ENCODE measurements around the gene RASSF8.

The RASSF8 gene

DNA sequence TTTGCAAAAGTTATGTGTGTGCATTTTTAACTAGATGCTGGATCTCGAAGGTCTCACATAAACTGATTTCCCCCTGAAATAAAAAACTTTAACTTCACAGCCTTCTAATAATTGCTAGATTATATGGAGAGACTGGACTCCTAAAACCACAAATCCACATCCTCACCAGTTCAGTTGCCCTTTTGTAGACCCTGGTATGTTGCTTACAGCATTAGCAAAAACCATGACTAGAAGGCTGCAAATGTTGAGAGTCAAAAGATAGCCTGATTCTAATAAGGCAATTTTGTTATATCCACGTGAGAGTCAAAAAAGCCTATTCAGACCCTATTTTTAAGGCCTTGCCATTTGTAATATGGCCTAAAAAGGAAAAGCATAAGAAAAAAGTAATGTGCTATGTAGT lies 37.4 kb downstream of the RASSF8 start:
- Histone ChIP-seq H3K27ac (ENCODE audit: low read length) (no peak overlapping the region), H3K9ac (ENCODE audit: low read length) (no peak overlapping the region), H3K36me3 (ENCODE audit: control insufficient read depth, low read depth, low read length) (no peaks in the 10 kb centered on the region), H3K27me3 (ENCODE audit: control insufficient read depth, insufficient read depth, low read length) (no peaks in the 10 kb centered on the region), H3K9me3 (ENCODE audit: control insufficient read depth, low read depth, low read length) (no peaks in the 10 kb centered on the region), H3K4me1 (ENCODE audit: control insufficient read depth, low read depth, low read length) (peaks cover 65% of the 10 kb centered on the region), H3K4me3 (ENCODE audit: low read length) (no peak overlapping the region)

DNA sequence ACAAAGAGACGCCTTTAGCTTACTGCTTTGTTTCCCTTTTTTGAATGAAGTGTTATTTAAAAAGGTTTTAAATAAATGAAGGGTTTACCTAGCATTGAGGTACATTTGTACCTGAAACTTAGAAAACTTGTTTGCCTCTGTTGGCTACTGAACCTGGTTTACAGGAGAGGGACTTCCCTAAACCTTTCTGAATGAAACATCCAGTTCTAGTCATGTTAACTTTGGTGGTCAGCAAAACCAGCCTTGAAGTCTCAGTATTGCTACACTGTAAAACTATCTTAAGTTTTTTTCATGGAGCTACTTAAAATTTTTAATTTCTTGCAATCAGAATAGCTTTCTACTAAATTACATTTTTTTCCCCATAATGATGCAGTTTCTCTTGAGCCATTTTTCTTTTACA lies 38.2 kb downstream of the RASSF8 start:
- peak overlapping the region; percentile 90 for H3K27ac ChIP-seq (ENCODE audit: low read length)
- peaks cover 65% of the 10 kb centered on the region for H3K4me1 ChIP-seq (ENCODE audit: control insufficient read depth, low read depth, low read length)
- H3K4me3 ChIP-seq (ENCODE audit: low read length), result no peak overlapping the region
- H3K9me3 ChIP-seq (ENCODE audit: control insufficient read depth, low read depth, low read length), result no peaks in the 10 kb centered on the region
- no peaks in the 10 kb centered on the region for H3K27me3 ChIP-seq (ENCODE audit: control insufficient read depth, insufficient read depth, low read length)
- peak overlapping the region; percentile 60 for H3K9ac ChIP-seq (ENCODE audit: low read length)
- H3K36me3 ChIP-seq (ENCODE audit: control insufficient read depth, low read depth, low read length), result no peaks in the 10 kb centered on the region

DNA sequence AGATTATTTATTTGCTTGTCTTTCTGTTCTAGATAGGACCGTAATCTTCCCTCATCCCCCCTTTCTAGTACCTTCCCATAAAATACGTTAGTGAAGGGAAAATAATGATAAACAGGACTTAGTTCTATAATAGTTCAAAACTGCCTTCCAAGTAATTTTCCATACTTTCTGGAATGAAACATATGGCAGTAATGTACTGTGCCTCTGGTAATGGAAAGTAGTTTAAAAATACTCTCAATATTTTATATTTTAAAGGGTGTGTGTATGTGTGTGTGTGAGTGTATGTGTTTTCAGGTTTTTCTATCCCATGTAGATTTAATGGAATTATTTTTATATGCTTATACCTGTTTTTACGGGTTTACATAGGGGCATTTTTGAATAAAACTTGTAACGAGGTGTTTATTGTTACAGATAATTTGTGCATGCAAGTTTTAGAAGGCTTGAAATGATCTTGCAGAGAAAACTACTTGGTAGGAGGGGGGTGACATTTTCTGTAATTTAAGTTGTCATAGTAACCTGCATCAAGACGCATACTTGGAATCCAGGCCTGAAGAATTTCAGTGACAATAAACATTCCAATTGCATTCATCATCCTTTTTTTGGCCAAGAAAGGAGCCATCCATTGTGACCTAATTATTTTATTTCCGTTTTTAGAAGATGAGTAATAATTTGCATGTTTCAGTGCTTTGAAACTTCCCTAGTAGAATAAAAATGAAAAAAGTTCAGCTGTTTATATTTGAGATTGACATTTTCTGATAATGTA lies 38.9 kb downstream of the RASSF8 start:
- peak overlapping the region; percentile 60 for H3K9ac ChIP-seq (ENCODE audit: low read length)
- no peaks in the 10 kb centered on the region for H3K9me3 ChIP-seq (ENCODE audit: control insufficient read depth, low read depth, low read length)
- H3K27me3 ChIP-seq (ENCODE audit: control insufficient read depth, insufficient read depth, low read length), result no peaks in the 10 kb centered on the region
- H3K4me1 ChIP-seq (ENCODE audit: control insufficient read depth, low read depth, low read length), result peaks cover 60% of the 10 kb centered on the region
- H3K4me3 ChIP-seq (ENCODE audit: low read length), result peak overlapping the region; percentile 29
- H3K36me3 ChIP-seq (ENCODE audit: control insufficient read depth, low read depth, low read length), result no peaks in the 10 kb centered on the region
- peak overlapping the region; percentile 90 for H3K27ac ChIP-seq (ENCODE audit: low read length)

DNA sequence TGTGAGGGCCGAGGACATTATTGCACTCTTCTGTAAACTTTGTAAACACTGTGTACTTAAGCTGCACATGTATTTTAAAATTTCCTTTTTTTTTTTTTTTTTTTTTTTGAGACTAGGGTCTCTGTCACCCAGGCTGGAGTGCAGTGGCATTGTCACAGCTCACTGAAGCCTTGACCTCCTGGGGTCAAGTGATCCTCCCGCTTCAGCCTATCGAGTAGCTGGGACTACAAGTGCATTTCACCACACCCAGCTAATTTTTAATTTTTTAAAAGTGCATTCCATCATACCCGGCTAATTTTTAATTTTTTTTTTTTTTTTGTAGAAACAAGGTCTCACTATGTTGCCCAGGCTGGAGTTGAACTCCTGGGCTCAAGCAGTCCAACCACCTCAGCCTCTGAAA lies 42.4 kb downstream of the RASSF8 start:
- no peaks in the 10 kb centered on the region for H3K27me3 ChIP-seq (ENCODE audit: control insufficient read depth, insufficient read depth, low read length)
- H3K36me3 ChIP-seq (ENCODE audit: control insufficient read depth, low read depth, low read length), result no peaks in the 10 kb centered on the region
- peaks cover 26% of the 10 kb centered on the region for H3K4me1 ChIP-seq (ENCODE audit: control insufficient read depth, low read depth, low read length)
- no peak overlapping the region for H3K4me3 ChIP-seq (ENCODE audit: low read length)
- no peak overlapping the region for H3K27ac ChIP-seq (ENCODE audit: low read length)
- H3K9me3 ChIP-seq (ENCODE audit: control insufficient read depth, low read depth, low read length), result peaks cover 4% of the 10 kb centered on the region
- H3K9ac ChIP-seq (ENCODE audit: low read length), result no peak overlapping the region

DNA sequence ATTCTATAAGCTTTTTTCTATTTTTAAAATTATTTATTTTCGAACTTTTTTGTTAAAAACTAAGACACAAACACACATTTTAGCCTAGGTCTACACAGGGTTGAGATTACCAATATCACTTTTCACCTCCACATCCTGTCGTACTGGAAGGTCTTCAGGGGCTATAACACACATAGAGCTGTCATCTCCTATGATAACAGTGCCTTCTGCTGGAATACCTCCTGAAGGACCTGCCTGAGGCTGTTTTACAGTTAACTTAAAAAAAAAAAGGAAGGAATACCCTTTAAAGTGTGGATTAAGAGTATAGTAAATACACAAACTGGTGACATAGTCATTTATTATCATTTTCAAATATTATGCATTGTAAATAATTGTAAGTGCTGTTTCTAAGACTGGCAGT lies 43.0 kb downstream of the RASSF8 start:
- H3K9me3 ChIP-seq (ENCODE audit: control insufficient read depth, low read depth, low read length), result peaks cover 4% of the 10 kb centered on the region
- H3K36me3 ChIP-seq (ENCODE audit: control insufficient read depth, low read depth, low read length), result no peaks in the 10 kb centered on the region
- no peak overlapping the region for H3K4me3 ChIP-seq (ENCODE audit: low read length)
- H3K9ac ChIP-seq (ENCODE audit: low read length), result no peak overlapping the region
- H3K27me3 ChIP-seq (ENCODE audit: control insufficient read depth, insufficient read depth, low read length), result no peaks in the 10 kb centered on the region
- no peak overlapping the region for H3K27ac ChIP-seq (ENCODE audit: low read length)
- peaks cover 19% of the 10 kb centered on the region for H3K4me1 ChIP-seq (ENCODE audit: control insufficient read depth, low read depth, low read length)

DNA sequence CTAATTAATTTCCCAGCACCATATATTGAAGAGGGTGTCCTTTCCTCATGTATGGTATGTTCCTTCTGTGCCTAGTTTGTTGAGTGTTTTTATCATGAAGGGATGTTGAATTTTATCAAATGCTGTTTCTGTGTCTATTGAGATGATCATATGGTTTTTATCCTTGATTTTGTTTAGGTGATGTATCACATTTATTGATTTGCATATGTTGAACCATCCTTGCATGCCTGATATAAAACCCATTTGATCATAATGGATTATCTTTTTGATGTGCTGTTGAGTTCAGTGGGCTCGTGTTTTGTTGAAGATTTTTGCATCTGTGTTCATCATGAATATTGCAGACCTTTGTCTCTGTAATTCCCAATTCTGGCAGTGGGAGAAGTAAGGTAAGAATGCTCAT lies 44.6 kb downstream of the RASSF8 start:
- H3K4me3 ChIP-seq (ENCODE audit: low read length), result no peak overlapping the region
- H3K9me3 ChIP-seq (ENCODE audit: control insufficient read depth, low read depth, low read length), result peaks cover 4% of the 10 kb centered on the region
- peaks cover 11% of the 10 kb centered on the region for H3K4me1 ChIP-seq (ENCODE audit: control insufficient read depth, low read depth, low read length)

DNA sequence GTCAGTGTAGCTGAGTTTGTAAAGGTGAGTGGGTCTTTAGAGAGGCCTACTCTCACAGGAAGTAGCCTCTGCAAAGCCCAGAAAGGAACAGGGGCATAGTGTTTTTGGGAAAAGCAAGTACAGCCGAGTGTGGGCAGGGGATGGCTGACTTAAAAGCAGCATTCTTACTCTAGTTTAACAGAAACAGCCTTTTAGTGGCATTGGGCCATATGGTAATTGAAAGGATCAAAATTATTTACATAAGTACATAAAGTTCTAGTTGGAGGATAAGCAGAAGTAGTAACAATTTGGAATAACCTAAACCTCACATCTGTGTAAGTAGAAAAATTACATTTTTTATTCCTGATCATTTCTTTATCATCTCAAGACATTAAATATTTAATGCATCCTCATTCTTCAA lies 49.1 kb downstream of the RASSF8 start:
- Histone ChIP-seq H3K36me3 (ENCODE audit: control insufficient read depth, low read depth, low read length) (no peaks in the 10 kb centered on the region), H3K9ac (ENCODE audit: low read length) (no peak overlapping the region), H3K4me1 (ENCODE audit: control insufficient read depth, low read depth, low read length) (peaks cover 7% of the 10 kb centered on the region), H3K9me3 (ENCODE audit: control insufficient read depth, low read depth, low read length) (peaks cover 4% of the 10 kb centered on the region), H3K27me3 (ENCODE audit: control insufficient read depth, insufficient read depth, low read length) (no peaks in the 10 kb centered on the region), H3K27ac (ENCODE audit: low read length) (no peak overlapping the region), H3K4me3 (ENCODE audit: low read length) (no peak overlapping the region)

More for the DNA sequence above, 44.6 kb downstream of the RASSF8 start:
- Histone ChIP-seq H3K36me3 (ENCODE audit: control insufficient read depth, low read depth, low read length) (no peaks in the 10 kb centered on the region), H3K27ac (ENCODE audit: low read length) (no peak overlapping the region), H3K27me3 (ENCODE audit: control insufficient read depth, insufficient read depth, low read length) (no peaks in the 10 kb centered on the region), H3K9ac (ENCODE audit: low read length) (no peak overlapping the region)

DNA sequence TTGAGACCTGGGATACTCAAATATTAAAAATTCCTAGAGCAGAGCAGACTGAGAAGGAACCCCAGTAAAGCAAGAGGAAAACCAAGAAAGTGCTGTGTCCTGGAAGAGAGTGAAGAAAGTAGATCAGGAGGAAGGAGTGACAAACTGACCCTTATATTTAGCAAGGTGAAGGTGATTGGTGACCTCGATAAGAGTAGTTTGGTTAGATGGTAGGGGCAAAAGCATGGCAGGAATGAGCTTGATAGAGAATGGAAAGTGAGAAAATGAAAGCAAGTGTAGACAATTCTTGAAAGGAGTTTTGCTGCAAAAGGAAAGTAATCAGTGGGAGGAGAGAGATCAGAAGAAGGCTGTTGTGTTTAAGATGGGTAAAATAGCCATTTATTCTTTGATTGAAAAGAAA lies 51.1 kb downstream of the RASSF8 start:
- Histone ChIP-seq H3K9ac (ENCODE audit: low read length) (no peak overlapping the region), H3K27ac (ENCODE audit: low read length) (no peak overlapping the region), H3K4me3 (ENCODE audit: low read length) (no peak overlapping the region), H3K4me1 (ENCODE audit: control insufficient read depth, low read depth, low read length) (peaks cover 7% of the 10 kb centered on the region), H3K9me3 (ENCODE audit: control insufficient read depth, low read depth, low read length) (no peaks in the 10 kb centered on the region), H3K27me3 (ENCODE audit: control insufficient read depth, insufficient read depth, low read length) (no peaks in the 10 kb centered on the region), H3K36me3 (ENCODE audit: control insufficient read depth, low read depth, low read length) (no peaks in the 10 kb centered on the region)

DNA sequence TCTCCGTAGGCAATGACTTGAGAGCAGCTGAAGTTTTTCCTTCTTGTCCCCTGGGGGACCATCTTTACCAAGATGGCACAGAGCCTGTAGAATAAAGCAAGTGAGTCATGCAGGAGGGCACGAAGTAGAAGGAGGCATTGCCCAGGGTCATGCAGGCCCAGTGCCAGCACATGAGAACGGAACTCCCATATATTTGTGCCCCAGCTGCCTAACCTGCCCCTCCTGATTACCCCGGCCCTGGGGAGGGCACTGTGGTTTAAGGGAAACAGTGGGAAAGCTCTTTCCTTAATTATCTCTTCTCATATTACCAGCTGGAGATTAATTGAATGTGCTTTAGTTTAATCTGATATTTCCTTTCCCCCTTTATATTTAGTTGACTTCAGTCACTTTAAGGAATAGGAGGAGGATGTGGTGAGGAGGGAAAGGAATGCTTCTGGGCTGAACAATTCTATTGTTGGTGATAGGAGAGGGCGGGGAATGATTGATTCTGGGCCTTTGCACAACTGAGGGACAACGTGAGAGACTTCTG lies 51.9 kb downstream of the RASSF8 start:
- Histone ChIP-seq H3K9me3 (ENCODE audit: control insufficient read depth, low read depth, low read length) (no peaks in the 10 kb centered on the region), H3K27me3 (ENCODE audit: control insufficient read depth, insufficient read depth, low read length) (no peaks in the 10 kb centered on the region), H3K4me1 (ENCODE audit: control insufficient read depth, low read depth, low read length) (peaks cover 10% of the 10 kb centered on the region), H3K36me3 (ENCODE audit: control insufficient read depth, low read depth, low read length) (no peaks in the 10 kb centered on the region), H3K27ac (ENCODE audit: low read length) (no peak overlapping the region), H3K4me3 (ENCODE audit: low read length) (no peak overlapping the region), H3K9ac (ENCODE audit: low read length) (no peak overlapping the region)

DNA sequence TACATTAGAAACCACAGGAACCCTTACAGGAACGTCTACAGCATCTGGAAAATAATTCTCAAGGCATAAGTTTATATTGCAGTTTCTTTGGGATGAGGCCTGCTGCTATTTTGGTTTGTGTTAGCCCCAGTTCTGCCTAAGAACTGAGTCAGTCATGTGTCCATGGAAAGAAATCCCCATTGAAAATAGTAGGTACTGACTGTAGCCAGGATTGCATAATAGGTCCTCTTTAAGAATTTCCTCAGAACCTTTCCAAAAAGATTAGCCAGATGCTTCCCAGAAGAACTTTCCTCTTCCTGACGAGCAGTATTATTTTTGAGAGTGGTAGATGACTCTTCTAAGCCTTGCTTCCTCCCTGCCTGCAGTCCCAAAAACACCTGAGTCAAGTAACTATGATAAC lies 52.6 kb downstream of the RASSF8 start:
- no peaks in the 10 kb centered on the region for H3K36me3 ChIP-seq (ENCODE audit: control insufficient read depth, low read depth, low read length)
- H3K4me1 ChIP-seq (ENCODE audit: control insufficient read depth, low read depth, low read length), result peaks cover 13% of the 10 kb centered on the region
- H3K27me3 ChIP-seq (ENCODE audit: control insufficient read depth, insufficient read depth, low read length), result no peaks in the 10 kb centered on the region
- H3K4me3 ChIP-seq (ENCODE audit: low read length), result no peak overlapping the region
- no peak overlapping the region for H3K27ac ChIP-seq (ENCODE audit: low read length)
- H3K9me3 ChIP-seq (ENCODE audit: control insufficient read depth, low read depth, low read length), result no peaks in the 10 kb centered on the region
- no peak overlapping the region for H3K9ac ChIP-seq (ENCODE audit: low read length)

DNA sequence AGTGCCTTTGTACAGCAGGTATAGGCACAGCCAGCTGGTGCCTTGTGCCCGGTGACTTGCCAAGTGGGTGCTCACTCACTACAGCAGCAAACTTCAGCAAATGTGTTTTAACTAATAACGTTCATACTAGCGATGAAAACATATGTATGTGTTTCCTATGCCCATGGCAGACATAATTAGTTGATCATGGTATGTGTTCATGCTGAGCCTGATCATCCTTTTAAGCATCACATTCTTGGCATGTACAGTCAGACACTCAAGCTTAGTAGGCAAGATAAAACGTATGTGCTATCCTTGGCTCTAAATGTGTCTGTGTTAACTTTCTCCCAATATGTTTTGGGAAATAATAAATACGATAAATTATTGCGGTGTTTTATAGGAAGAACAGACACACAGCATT lies 55.6 kb downstream of the RASSF8 start:
- H3K27ac ChIP-seq (ENCODE audit: low read length), result no peak overlapping the region

DNA sequence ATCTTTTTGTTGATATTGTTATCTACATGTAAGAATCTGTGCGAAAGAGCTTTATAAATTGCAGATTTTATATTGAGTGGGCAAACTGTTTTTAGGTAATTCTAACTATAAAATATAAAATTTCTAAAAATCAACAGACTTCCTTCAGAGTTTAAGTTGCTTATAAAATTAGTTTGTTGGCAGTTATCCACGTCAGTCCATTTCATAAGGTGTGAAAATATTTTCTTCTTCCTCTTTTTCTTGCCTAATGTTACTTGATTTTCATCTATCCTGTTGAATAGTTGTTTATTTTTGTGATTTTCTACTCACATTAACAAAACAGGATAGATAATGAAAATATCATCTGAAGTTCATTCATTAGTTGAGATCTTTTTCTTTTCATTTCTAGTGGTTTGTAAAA lies 58.0 kb downstream of the RASSF8 start:
- H3K4me3 ChIP-seq (ENCODE audit: low read length), result no peak overlapping the region
- no peaks in the 10 kb centered on the region for H3K27me3 ChIP-seq (ENCODE audit: control insufficient read depth, insufficient read depth, low read length)
- peaks cover 13% of the 10 kb centered on the region for H3K4me1 ChIP-seq (ENCODE audit: control insufficient read depth, low read depth, low read length)
- no peak overlapping the region for H3K27ac ChIP-seq (ENCODE audit: low read length)
- H3K9ac ChIP-seq (ENCODE audit: low read length), result no peak overlapping the region
- H3K36me3 ChIP-seq (ENCODE audit: control insufficient read depth, low read depth, low read length), result no peaks in the 10 kb centered on the region
- H3K9me3 ChIP-seq (ENCODE audit: control insufficient read depth, low read depth, low read length), result no peaks in the 10 kb centered on the region

More for the DNA sequence above, 55.6 kb downstream of the RASSF8 start:
- Histone ChIP-seq H3K9me3 (ENCODE audit: control insufficient read depth, low read depth, low read length) (no peaks in the 10 kb centered on the region), H3K27me3 (ENCODE audit: control insufficient read depth, insufficient read depth, low read length) (no peaks in the 10 kb centered on the region), H3K4me1 (ENCODE audit: control insufficient read depth, low read depth, low read length) (peaks cover 9% of the 10 kb centered on the region), H3K36me3 (ENCODE audit: control insufficient read depth, low read depth, low read length) (no peaks in the 10 kb centered on the region), H3K4me3 (ENCODE audit: low read length) (no peak overlapping the region), H3K9ac (ENCODE audit: low read length) (no peak overlapping the region)

Data from iPS-18a (cell line).